Fibroblast of pulmonary artery (primary cell): Measurements from ENCODE around the gene ASTN2.

Experiments used
- DNase-seq: peaks from one replicate; pipeline ENCODE4 v3.0.0-alpha.2; 2010; ENCODE audit warnings: low read depth
- H3K4me3 ChIP-seq: replicated peaks from 2 replicates; pipeline ENCODE4 v1.5.1; 2011; ENCODE audit warnings: low read depth, mild to moderate bottlenecking, control low read depth, low read length, moderate library complexity
- CTCF ChIP-seq: IDR thresholded peaks from 2 replicates; pipeline ENCODE4 v1.5.1; 2011; ENCODE audit warnings: mild to moderate bottlenecking, control low read depth, low read length, inconsistent platforms; ENCODE audit errors: missing control alignments

ASTN2 gene

GRCh38 chr9:116798521-116798920 lies 616.3 kb downstream of the ASTN2 start:
- H3K4me3 ChIP-seq = no peak overlapping the region

GRCh38 chr9:116797276-116797675 lies 617.6 kb downstream of the ASTN2 start:
- TF ChIP-seq CTCF = no peak
- H3K4me3 ChIP-seq = no peak overlapping the region
- DNase-seq = no peak

More at GRCh38 chr9:116798521-116798920, 616.3 kb downstream of the ASTN2 start:
- DNase-seq = no peak
- TF ChIP-seq CTCF = no peak

GRCh38 chr9:116796669-116797068 lies 618.2 kb downstream of the ASTN2 start:
- TF ChIP-seq CTCF = no peak
- no peak for DNase-seq
- H3K4me3 ChIP-seq = no peak overlapping the region

GRCh38 chr9:116795821-116796220 lies 619.0 kb downstream of the ASTN2 start:
- DNase-seq = no peak
- TF ChIP-seq CTCF = no peak
- no peak overlapping the region for H3K4me3 ChIP-seq

- no peak overlapping the region for H3K4me3 ChIP-seq
- TF ChIP-seq CTCF = no peak
- DNase-seq = no peak
Observed at GRCh38 chr9:116792271-116792670, 622.6 kb downstream of the ASTN2 start.

- TF ChIP-seq CTCF = no peak
- no peak overlapping the region for H3K4me3 ChIP-seq
- DNase-seq = no peak
Observed at GRCh38 chr9:116791326-116791725, 623.5 kb downstream of the ASTN2 start.

GRCh38 chr9:116789081-116789480 lies 625.8 kb downstream of the ASTN2 start:
- no peak for TF ChIP-seq CTCF
- DNase-seq = no peak
- no peak overlapping the region for H3K4me3 ChIP-seq
